GM12875 (cell line): ENCODE results near the gene CNDP2.

Experiments
- H3K4me3 ChIP-seq: one replicate; pipeline ENCODE4 v1.5.1; 2011; ENCODE audit warnings: low read depth, low read length, control low read depth
- TF ChIP-seq, protein P1 (sequence below): IDR thresholded peaks from 2 replicates; pipeline ENCODE4 v1.5.1; 2011; ENCODE audit warnings: low read depth, mild to moderate bottlenecking, control low read depth, inconsistent platforms, low read length, moderate library complexity, borderline replicate concordance; ENCODE audit not compliant: insufficient read depth

Gene CNDP2

GRCh38 chr18:74571895-74572680 is 75.9 kb downstream of the CNDP2 start:
- TF ChIP-seq, protein P1, sequence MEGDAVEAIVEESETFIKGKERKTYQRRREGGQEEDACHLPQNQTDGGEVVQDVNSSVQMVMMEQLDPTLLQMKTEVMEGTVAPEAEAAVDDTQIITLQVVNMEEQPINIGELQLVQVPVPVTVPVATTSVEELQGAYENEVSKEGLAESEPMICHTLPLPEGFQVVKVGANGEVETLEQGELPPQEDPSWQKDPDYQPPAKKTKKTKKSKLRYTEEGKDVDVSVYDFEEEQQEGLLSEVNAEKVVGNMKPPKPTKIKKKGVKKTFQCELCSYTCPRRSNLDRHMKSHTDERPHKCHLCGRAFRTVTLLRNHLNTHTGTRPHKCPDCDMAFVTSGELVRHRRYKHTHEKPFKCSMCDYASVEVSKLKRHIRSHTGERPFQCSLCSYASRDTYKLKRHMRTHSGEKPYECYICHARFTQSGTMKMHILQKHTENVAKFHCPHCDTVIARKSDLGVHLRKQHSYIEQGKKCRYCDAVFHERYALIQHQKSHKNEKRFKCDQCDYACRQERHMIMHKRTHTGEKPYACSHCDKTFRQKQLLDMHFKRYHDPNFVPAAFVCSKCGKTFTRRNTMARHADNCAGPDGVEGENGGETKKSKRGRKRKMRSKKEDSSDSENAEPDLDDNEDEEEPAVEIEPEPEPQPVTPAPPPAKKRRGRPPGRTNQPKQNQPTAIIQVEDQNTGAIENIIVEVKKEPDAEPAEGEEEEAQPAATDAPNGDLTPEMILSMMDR, result no peak
- no peak overlapping the region for H3K4me3 ChIP-seq

- TF ChIP-seq, protein P1, result no peak
- H3K4me3 ChIP-seq, result no peak overlapping the region
These were observed 76.9 kb downstream of the CNDP2 start for GRCh38 chr18:74573053-74573452.
